ENCODE results near the gene GNAI1.

GNAI1 gene

DNA sequence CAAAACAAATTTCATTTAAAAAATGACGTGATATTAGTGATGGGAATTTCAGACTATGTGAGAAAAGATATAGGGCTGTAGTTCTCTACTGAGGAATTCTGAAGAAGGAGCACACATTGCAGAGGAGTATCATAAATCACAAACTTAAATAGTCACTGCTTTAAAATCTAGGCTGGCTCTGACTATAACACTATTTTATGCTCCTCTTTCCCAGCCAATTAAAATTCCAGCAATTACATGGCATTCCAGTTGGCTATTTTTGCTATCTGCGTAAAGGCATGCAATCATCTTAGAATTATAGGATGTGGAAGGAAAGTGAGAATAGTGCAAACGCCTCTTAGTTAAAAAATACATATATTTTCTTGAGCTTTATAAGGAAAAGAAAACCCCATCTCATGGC, 123.1 kb downstream of the GNAI1 start:
- no peak for DNase-seq

DNA sequence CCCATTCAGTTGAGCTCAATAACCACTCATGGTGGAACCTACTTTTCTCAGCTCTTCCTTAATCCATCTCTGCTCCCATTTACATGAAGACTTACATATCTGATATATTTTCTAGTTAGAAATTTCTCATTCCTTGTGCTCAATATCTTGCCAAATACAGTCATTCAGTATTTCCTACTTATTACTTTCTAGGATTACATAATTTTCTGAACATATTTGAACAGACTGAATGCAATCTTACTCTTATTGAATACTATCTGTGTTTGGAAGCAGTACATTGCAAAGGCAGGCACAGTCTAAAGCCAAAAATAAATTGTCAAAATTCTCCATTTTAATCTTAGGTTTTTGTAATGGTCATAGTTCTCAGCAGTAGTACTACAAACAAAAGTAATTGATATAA, 126.0 kb downstream of the GNAI1 start:
- DNase-seq: no peak

DNA sequence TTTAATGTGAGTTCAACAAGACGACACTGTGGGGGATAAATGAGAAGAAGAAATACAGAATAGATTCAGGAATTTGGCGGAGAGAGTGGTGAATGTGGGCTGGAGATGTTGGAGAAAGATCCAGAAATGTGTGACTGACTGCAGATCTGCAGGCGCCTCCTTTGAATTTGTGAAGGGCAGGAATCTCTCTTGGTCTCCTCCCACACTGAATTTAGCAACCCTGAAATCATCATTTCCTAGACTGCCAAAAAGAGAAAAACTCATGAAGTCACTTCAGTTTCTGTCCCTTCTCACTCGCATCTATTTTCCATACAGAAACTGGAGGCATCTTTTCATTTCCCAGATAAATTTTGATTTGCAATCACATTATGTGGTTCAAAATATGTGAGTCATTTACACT, 128.7 kb downstream of the GNAI1 start:
- no peak for DNase-seq

DNA sequence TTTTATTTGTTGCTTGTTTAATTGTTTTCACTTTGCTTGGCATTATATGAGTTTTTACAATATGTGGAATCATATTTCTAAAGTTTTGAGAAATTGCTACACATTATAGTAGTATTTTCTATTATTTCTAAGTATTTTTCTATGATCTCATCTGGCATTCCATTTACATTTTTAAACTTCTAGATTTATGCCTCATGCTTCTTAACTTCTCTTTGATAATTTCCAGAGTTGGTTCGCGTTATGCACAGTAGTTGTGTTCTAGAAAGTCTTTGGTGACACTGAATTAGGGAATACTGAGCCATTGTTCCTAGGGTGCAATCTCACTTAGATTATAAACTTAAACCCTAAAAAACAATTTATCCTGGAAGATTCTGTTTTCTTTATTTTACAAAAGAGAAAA, 129.2 kb downstream of the GNAI1 start:
- DNase-seq: no peak

DNA sequence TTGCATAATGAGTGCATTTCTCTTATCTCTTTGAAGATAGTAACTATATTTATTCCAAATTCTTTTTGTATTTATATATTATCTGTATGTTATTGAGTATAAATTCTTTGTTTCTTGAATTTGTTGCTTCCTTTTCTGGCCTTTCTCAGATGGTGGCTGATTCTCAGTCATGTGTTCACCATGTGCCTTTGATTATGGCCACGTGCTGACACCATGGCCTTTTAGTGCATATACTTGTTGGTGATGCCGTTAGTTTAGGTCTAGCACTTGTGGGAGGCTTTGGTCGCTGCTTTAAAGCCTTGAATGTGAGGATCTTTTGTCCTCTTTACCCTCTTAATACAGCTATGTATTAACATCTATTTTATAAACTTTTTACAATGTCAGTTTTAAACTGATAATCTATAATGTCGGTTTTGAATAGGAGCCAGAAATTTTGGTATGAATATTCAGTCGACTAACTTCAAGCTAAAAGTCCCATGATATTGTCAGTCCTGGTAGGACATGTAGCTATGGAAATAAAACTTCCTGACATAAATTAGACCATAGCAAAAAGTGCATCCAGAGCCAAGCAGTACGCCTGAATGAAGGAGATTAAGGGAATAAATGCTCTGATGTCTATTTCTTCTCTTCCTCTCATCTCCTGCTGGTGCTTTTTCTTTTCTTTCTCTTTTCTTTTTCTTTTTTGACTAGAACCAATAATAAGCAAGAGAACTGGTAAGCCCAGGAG, 130.3 kb downstream of the GNAI1 start:
- no peak for DNase-seq

DNA sequence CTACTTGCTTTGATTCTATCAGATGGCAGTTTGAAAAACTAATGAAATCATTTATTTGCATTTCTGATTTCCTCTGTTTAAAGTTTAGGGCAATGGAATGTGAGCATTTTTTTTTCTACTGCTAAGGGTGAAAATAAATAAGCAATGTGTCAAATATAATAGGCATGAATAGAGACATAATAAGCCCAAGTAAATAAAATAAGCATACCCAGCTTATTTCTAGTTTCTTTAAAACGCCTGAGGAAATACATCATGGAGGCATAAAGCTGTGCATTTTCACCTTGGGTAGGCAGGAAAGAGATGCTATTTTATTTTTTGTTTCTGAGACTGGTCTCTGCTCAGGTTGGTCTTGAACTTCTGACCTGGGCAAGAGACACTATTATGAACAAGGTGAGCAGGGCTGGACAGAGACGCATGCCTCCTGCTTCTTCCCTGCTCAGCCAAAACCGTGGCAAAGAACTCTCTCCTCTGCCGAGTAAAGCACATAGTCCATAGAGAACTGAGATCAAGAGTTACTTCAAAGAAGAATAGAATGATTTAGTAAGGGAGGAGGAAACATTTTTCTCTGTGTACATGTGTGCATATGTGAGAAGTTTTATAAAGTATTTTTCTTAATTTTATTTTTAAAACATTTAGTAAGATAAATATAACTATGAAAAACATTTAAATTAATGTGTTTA, 138.1 kb downstream of the GNAI1 start:
- no peak for DNase-seq

DNA sequence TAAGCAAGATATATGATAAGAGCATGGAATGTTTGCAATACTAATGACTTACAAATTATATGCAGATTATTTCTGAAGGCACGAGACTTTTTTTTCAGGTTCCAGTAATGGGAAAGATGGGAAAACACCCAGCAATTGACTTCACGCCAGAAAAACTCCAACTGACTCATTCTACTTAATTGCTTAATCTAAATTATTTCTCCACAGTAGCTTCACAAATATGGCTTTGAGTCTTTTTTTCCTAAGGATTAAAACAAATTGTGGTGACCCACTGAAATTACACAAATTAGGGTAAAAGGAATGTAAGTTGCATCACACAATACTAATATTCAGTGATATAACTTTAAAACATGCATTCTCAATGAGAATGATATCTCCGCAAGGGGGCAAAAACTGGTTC, 138.7 kb downstream of the GNAI1 start:
- DNase-seq: no peak

DNA sequence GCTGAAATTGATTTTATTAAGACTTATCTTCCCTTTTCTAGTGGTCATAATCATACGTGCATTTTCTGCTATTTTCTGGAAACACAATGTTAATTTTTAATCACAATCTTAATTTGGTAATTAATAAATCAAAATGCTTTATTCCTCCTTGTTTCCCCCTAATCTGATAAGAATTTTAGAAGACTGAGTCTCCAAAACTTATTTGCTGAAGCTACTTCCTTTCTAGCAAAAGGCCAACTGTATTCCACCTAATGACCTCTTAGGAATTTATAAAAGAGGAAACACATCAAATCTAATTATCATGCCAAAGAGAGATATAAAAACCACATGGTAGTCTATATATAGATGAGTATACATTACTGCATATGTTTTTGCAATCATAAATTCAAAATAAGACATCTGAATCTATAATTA, 140.6 kb downstream of the GNAI1 start:
- no peak for DNase-seq
